Hepatocyte (in vitro differentiated cells): ENCODE measurements around the gene SUPT16H.
"Not testable (repeated sequence)": the region's sequence is repeated elsewhere in the genome, so short reads cannot be mapped to it uniquely, and the experiment has no call there.

Experiments
- EZH2 ChIP-seq: fragments of 200-600 bp; sonication (generic); IDR thresholded peaks from 2 replicates; pipeline ENCODE4 v1.6.1; 2016; ENCODE audit warnings: antibody characterized with exemption, mild to moderate bottlenecking, borderline replicate concordance
- TF ChIP-seq, protein P1 (sequence below): fragments of 200-600 bp; sonication (generic); IDR thresholded peaks from 2 replicates; pipeline ENCODE4 v1.5.1; 2016; ENCODE audit warnings: antibody characterized with exemption, mild to moderate bottlenecking; ENCODE audit not compliant: poor library complexity

DNA sequence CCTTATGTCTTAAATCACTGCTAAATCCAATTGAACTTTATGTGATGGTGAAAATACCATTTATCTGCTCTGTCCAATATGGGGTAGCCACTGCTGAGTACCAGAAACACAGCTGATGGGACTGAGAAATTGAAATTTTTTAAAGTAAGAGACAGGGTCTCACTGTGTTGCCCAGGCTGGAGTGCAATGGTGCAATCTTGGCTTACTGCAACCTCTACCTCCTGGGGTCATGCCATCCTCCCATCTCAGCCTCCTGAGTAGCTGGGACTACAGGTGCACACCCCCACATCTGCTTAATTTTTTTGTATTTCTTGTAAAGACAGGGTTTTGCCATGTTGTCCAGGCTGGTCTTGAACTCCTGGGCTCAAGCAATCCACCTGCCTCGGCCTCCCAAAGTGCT is 11.0 kb downstream of the SUPT16H start:
- TF ChIP-seq, protein P1, sequence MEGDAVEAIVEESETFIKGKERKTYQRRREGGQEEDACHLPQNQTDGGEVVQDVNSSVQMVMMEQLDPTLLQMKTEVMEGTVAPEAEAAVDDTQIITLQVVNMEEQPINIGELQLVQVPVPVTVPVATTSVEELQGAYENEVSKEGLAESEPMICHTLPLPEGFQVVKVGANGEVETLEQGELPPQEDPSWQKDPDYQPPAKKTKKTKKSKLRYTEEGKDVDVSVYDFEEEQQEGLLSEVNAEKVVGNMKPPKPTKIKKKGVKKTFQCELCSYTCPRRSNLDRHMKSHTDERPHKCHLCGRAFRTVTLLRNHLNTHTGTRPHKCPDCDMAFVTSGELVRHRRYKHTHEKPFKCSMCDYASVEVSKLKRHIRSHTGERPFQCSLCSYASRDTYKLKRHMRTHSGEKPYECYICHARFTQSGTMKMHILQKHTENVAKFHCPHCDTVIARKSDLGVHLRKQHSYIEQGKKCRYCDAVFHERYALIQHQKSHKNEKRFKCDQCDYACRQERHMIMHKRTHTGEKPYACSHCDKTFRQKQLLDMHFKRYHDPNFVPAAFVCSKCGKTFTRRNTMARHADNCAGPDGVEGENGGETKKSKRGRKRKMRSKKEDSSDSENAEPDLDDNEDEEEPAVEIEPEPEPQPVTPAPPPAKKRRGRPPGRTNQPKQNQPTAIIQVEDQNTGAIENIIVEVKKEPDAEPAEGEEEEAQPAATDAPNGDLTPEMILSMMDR, result not testable (repeated sequence)
- not testable (repeated sequence) for TF ChIP-seq EZH2
